DMS153 treated with DMSO at 0.1 percent for 48 hours (cell line): Measurements from ENCODE around the gene PLPPR5.
"Not testable (repeated sequence)": the region's sequence is repeated elsewhere in the genome, so short reads cannot be mapped to it uniquely, and the experiment has no call there.

Source experiments
- DNase-seq: peaks from one replicate; lab custom pipeline; 2025; ENCODE audit not compliant: unreplicated experiment; lab: John Stamatoyannopoulos, UW

Gene PLPPR5

DNA sequence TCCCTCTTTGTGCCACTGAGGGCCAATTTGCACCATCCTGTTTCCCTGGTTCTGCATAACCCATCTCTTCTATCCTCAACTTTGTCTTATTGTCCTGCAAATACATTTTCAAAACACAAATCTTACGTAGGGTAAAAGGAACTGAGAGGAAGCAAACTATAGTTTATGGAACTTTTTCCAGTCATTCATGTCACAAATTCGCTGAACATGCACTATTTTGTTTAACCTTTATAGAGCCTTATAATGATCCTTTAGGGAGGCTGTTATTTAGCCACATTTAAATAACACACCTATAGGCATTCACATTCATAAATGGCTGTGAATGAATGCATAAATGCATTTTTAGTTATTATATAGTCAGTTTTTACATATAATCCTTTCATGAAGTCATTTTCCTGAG lies 85.0 kb downstream of the PLPPR5 start:
- DNase-seq = no peak

DNA sequence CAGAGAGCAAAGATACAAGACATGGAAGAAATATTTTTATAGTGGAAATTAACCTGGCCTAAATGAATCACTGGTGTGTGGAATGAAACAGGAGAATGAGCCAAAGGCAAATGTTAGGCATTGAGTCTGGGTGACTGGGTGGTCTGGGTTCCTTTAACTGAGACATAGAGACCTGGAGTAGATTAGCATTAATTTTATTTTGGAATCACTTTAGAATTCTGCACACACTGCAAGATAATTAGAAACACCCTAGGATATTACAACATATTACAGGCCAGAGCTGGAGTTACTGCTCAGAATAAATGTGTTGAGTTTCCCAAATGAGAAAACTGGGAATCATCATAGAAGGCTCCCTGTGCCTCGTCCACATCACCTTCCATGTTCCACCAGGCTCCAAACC lies 85.5 kb downstream of the PLPPR5 start:
- no peak for DNase-seq

DNA sequence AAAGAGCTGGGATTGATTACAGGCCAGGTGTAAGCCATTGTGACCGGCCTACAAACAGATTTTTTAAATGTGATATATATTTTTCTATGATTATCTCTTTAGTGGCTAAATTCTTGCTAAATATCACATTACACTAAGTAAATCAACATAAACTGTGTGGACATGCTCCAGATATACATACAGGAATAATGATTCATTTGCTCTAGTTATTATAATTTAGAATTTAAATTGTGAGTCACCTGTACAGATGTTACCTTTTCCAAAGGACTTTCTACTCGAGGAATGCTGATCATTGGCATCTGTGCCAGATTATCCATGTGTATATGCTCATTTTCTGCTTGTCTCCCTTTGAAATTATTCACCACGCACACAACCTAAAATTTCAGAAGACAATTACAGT lies 90.1 kb downstream of the PLPPR5 start:
- DNase-seq = no peak

DNA sequence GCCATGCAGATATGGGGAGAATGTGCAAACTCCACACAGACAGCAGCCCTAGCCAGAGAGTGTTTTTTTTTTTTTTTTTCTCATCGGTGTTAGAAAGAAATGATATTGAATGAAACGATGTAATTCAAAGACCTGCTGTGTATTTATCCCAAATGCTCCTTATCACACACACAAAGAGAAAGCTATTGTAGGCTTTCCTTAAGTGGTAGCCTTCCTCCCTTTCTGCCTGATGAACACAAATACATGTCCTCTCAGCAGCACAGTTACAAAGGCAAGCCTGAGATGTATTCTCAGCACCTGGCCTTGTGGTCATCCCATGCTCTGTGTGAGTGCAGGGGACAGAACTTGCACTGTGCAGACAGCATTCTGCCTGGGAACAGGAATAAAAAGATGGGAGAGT lies 93.8 kb downstream of the PLPPR5 start:
- no peak for DNase-seq

DNA sequence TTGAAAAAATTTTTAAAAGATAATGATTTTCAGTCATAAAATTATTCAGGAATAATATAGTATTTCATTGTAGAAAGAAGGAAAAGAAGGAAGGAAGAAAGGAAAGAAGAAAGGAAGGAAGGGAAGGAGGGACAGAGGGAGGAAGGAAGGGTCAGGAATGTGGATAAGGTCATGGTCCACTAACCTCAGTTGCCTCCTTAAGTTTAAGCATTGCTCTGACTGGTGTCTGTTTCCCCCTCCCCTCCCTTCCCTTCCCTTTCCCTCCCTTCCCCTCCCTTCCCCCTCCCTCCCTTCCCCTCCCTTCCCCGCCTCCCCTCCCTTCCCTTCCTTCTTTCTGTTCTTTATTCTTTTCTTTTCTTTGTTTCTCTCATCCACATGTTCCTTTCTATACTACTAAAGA lies 95.7 kb downstream of the PLPPR5 start:
- no peak for DNase-seq

DNA sequence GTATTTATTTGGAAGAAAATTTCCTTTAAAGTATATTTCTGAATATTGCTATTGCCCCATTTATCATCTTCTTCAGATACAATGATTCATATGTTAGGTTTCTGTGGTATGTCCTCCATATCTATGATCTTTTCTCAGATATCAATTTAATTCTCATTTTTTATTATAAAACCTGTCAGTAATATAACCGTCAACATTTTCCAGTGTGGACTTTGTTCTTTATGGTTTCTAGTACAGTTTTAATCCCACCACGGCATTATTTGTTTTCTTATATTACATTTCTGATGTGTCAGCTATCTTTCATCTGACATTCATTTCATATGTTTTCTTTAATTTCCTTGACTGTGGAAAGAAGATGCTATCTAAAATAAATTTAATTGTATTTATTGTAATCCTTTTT lies 97.9 kb downstream of the PLPPR5 start:
- DNase-seq = no peak

DNA sequence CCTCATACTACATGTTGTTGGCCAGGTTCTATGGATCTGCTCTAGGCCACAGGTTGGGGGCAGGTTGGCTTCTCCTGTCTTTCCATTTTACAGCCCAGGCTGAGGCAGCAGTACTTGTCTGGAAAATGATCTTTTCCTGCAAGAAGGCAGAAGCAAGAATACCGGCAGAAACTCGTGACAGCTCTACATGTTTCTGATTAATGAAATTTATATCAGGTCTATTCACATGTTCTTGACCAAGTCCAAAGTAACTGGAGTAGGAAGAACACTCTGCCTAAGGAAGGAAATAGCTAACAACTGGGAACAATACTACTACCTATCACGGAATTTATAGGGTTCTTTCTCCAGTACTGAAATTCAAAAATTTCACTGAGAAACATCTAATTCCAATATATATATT lies 98.3 kb downstream of the PLPPR5 start:
- no peak for DNase-seq

DNA sequence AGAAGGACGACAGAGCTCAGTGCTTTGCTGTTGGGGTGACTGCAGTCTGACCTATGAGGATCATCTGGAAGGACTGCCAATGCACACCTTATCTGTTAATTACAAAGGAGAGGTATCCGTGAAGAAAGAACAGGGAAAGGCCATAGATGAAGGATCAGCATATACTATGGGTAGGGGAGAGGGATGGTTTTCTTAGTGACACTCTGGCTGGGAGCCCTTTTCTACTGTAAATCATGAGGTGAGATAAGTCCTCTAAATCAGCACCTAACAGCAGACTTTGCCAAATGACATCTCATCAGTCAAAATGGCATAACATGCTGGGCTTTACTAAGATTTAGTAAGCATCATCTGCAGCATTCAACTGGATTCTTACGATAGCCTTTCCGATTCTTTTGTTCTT lies 100.0 kb downstream of the PLPPR5 start:
- no peak for DNase-seq

DNA sequence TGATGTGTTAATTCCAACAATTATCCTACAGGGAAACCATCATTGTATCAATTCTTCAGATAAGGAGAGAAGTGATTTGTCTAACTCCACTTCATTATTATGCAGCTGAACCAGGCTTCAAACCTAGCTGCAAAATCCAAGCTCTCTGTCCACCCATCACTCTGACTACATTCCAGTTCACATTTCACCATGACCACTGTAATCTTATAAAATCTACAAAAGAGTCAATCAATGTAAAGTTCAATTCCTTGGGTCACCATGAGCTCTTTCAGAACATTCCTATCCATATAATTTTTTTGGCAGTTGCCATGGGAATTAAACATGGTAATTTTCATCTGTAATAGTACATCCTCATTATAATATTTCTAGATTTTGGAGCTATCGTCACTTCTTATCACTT lies 100.9 kb downstream of the PLPPR5 start:
- DNase-seq = no peak

DNA sequence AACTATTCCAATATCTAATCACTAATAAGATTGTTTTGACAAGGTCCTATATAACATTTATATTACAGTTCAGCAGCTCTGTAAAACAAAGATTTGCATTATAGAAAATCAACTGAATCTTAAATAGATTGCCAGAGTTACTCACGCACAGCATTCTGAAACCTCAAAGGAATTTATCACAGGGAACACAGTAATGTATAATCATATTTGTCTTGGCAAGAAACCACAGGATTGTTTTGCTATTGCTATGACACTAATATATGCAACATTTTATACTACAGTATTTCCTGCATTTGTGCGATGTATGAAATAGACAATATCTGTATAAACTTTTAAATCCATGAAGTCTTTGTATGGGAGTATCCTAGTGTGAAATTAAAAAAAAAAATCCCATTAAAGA lies 101.4 kb downstream of the PLPPR5 start:
- no peak for DNase-seq

DNA sequence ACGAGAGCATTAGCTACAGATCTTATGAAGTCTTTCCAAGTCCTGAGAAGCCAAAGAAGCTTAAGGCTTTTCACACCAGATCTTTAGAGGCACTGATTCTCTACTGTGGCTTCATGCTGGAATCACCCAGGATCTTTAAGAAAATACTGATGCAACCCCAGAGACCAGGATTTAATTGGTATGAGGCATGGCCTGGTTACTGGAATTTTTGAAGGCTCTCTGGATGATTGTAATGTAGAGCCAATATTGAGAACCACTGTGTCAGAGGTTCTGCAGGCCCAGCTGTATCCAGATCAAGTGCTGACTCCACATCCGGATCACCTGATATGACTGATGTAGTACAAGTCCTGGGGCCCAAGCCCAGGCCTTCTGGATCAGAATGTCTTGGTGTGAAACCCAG lies 105.7 kb downstream of the PLPPR5 start:
- DNase-seq = no peak

DNA sequence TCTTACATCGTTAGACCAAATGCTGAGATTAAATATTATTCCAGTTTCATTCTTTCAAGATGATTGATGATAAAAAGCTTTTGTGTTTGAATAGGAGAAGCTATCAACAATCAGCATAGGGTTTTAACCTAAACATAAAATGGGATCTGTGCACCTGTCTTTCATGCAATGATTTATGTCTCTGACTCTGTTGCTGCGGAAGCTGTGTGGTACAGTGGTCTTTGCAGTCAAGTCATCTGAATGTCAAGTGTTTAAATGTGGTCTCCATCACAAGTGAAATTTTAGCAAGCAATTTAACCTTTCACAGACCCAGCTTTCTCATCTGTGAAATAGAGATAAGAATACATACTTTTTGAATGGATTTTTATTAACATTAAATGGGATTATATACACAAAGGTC lies 107.2 kb downstream of the PLPPR5 start:
- no peak for DNase-seq

DNA sequence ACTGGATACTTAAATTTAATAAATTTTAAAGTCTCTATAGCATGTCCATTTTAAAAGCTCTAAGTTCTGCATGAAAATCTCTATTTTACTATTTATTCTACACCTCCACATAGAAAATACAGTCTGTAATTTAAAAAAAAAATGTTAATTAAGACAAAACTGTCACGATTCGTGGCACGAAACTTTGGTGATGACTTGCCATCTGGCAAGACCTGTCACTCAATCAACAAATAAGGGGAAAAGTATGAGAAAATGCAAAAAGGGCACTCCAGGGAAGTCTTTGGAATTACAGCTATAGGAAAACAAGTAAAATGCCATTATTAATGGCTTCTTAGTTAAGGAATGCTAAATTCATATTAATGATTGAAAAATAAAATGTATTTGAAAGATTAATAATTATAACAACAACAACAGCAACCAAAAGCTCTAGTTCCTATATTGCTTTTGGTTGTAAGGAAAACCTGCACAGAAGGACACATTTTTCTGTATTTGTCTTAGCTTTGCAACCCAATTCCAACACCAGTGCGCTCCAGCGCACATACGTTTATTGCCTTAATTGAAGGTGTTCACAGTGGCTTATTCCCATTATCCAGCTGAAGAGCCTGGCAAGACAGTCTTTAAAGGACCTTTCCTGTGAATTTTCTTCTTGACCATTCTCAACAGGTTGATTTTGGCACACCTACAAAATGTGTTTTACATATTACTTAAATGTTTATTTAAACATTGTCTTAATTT lies 107.8 kb downstream of the PLPPR5 start:
- DNase-seq = no peak

DNA sequence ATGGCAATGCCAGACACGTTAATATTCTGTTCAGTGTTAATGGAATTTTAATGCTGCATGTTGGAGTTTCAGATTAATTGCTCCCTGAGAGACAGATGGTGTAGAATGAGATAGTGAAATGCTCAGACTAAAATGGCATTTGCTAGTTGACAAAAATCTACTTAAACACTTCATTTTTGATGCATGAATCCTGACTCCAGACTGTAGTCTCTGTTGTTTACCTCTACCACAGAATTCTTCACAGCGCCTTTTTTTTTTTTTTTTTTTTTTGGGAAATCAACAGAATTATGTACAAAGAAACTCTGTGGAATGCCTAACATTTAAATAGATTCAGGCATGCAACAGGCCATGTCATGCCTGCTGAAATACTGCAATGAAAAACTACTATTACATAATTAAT lies 111.3 kb downstream of the PLPPR5 start:
- no peak for DNase-seq

DNA sequence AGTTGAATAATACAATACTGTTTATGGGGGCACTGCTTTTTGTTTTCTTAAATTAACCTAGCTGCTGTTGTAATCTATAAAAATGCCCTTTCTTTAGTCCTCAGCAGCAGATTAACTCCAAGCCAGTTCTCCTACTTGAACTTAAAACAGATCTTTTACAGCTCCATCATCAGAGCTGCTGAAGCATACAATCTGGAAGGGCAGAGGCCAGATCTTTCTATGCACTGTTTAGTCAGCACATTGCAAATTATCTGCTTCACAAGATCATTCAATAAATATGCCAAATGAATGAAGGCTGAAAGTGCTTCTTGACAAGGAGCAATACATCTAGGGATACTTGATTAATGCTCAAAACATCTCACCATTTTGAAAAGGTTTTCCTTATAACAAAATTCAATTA lies 115.8 kb downstream of the PLPPR5 start:
- no peak for DNase-seq

DNA sequence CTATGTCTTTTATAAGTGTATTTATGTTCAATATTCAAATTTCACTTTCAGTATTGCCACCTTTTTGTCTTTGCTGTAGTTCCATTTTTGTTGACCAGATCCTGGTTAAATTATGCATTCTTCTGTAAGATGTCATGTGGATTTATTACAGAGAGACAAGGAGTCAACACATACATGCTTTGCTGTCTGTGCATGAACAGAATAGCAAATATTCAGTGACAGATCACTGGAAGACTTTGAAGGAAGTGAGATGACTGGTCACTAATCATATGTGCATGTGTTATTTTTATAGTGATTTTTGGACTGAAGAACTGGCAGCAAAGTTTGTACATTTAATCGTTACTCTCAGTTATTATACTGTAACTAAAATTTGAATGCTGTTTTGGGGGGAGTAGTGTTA lies 117.2 kb downstream of the PLPPR5 start:
- no peak for DNase-seq

DNA sequence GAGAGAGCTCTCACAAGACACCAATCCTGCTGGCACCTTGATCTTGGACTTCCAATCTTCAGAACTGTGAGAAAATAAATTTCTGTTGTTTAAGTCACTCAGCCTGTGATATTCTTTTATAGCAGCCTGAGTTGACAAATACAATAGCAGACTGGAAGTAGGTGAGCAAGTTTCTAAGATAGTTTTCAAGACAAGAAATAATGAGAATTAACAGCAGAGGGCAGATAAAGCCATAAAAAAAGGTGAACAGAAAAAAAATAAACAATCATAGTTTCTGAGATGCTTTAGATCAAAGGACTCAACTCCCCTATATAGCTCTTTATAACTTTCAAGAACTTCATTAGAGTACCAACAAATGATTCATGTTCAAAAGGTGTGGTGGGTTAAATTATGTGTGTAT lies 119.8 kb downstream of the PLPPR5 start:
- no peak for DNase-seq

DNA sequence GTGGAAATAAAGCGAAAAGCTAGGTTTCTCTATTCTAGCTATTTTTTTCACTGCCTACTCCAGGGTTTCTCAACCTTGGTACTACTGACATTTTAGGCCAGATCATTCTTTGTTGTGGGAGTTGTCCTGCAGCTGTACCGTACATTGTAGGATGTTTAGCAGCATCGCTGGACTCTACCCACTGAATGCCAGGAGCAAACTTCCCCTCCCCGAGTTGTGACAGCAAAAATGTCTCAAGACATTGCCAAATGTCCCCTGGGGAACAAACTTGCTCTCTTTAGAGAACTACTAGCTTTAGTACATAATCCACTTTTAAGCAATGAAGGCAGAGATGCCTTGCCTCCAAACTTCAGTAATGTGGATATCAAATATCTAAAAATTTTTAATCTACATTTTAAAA lies 122.8 kb downstream of the PLPPR5 start:
- DNase-seq = no peak

DNA sequence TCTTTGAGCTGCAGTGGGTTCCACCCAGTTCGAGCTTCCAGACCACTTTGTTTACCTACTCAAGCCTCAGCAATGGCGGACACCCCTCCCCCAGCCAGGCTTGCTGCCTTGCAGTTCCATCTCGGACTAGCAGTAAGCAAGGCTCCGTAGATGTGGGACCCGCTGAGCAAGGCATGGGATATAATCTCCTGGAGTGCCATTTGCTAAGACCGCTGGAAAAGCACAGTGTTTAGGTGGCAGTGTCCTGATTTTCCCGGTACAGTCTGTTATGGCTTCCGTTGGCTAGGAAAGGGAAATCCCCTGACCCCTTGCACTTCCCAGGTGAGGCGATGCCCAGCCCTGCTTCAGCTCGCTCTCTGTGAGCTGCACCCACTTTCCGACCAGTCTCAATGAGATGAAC lies 123.4 kb downstream of the PLPPR5 start:
- DNase-seq = not testable (repeated sequence)

DNA sequence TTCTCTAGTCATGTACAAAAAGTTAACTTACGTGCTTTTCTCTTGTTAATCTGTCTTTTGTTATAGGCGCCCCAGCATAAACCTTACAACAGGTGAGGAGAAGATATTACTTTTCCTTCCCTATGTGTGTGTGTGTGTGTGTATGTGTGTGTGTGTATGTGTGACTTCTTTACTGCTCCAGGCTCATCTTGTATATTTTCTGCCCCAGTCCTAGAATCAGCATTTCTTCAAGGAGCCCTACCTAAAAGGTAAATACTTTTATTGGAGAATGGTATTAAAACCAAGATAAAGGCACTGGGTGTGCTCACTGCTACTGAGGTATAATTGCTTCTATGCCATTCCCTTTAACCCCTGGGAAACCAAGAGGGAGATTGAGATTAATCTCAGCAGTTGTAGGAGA lies 129.8 kb downstream of the PLPPR5 start:
- DNase-seq = no peak

DNA sequence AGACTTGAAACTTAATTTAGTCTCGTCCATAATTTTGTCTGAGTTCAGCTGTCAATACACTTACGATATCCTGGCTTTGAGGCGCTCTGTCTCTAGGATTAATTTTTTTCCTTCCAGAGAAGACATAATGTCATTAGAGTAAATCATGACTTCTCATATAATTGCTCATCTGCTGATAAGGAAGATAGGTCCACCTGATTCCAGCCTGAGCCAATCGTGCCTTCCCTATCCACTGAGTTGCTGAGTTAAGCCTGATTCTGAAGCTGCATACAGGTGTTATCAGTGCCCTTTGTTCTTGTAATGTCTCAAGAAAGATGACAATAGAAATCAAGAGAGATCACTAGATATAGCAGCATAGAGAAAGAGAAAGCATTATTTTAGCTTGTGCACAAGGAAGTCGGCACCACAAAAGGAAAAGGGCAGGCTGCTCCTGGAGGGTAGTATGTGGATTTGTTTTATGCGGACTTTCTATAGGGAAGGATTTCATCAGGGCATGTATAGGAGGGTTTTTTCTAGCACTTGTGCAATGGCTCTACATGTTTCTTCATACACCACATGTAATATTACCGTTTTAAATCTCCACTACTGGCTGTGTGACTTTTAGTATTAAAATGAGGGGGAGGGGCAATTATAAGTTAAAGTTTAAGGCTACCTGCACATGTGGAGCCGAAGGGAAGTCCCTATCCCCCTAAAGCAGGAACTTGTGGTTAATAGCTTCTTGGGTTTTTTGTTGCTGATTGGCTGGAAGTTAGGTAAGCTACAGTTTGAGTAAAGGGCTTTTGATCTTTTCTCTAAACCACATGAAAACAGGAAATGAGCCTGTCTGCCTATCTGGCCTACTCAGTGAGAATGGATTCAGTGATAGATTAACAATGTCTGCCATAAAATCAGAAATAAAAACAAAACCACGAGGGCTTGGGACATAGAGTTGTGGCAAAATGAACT lies 133.4 kb downstream of the PLPPR5 start:
- no peak for DNase-seq

DNA sequence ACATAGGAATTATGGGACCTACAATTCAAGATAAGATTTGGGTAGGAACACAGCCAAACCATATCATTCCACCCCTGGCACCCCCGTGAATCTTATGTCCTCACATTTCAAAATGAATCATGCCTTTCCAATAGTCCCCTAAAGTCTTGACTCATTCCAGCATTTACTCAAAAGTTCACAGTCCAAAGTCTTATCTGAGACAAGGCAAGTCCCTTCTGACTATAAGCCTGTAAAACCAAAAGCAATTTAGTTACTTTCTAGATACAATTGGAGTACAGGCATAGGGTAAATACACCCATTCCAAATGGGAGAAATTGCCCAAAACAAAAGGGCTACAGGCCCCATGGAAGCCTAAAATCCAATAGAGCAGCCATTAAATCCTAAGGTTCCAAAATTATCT lies 138.9 kb downstream of the PLPPR5 start:
- no peak for DNase-seq
